MCF 10A (cell line): ENCODE measurements around the gene CARS1. TPM values are rescaled to one million over a fixed set of nuclear protein-coding genes. Genes with fewer than 3 reads are reported as not detected.

Source experiments
- BruUV-seq: library from RNA; stranded (reverse); fragments of 400-500 nt; replicated peaks from 2 replicates; lab custom pipeline; 2021; lab: Mats Ljungman, UMichigan
- CTCF ChIA-PET: fragments of 300-600 bp; sonication (Branson Sonifier 250); formaldehyde crosslinking; extraction: SDS; loops from one replicate; lab custom pipeline; 2021; ENCODE audit warnings: antibody characterized with exemption, inconsistent platforms; lab: Yijun Ruan, JAX
- POLR2A ChIA-PET: fragments of 300-600, 350-650 bp; sonication (Branson Sonifier 250); formaldehyde crosslinking; extraction: SDS; loops from one replicate; lab custom pipeline; 2020; ENCODE audit warnings: antibody characterized with exemption, inconsistent platforms; lab: Yijun Ruan, JAX
- DNase-seq: peaks from one replicate; pipeline ENCODE4 v3.0.0-alpha.2; 2018; ENCODE audit not compliant: unreplicated experiment
- H3K27ac Mint-ChIP-seq: one replicate; pipeline ENCODE4 v1.8.0; 2022; ENCODE audit warnings: mild to moderate bottlenecking, low read depth, mixed read lengths; ENCODE audit not compliant: unreplicated experiment
- H3K27me3 Mint-ChIP-seq: one replicate; pipeline ENCODE4 v1.8.0; 2022; ENCODE audit warnings: mixed read lengths; ENCODE audit not compliant: insufficient read depth, unreplicated experiment
- H3K36me3 Mint-ChIP-seq: one replicate; pipeline ENCODE4 v1.8.0; 2022; ENCODE audit warnings: mild to moderate bottlenecking, moderate library complexity, mixed read lengths; ENCODE audit not compliant: insufficient read depth, unreplicated experiment
- H3K4me1 Mint-ChIP-seq: one replicate; pipeline ENCODE4 v1.8.0; 2022; ENCODE audit warnings: mixed read lengths; ENCODE audit not compliant: insufficient read depth, unreplicated experiment
- H3K4me3 Mint-ChIP-seq: one replicate; pipeline ENCODE4 v1.8.0; 2022; ENCODE audit warnings: mild to moderate bottlenecking, moderate library complexity, mixed read lengths; ENCODE audit not compliant: unreplicated experiment
- H3K9me3 Mint-ChIP-seq: one replicate; pipeline ENCODE4 v1.8.0; 2022; ENCODE audit warnings: mixed read lengths; ENCODE audit not compliant: unreplicated experiment
- CTCF ChIP-seq: fragments of 200-600 bp; IDR thresholded peaks from one replicate; pipeline ENCODE4 v1.8.0; 2022; ENCODE audit warnings: antibody characterized with exemption, mild to moderate bottlenecking; ENCODE audit not compliant: unreplicated experiment
- intact Hi-C: fragments of 100-400 bp; cut with micrococcal nuclease; formaldehyde crosslinking; loops from 2 replicates; pipeline ENCODE4 v1.14.1; 2022
- total RNA-seq: library from RNA; stranded (reverse); gene quantifications from 2 replicates; pipeline ENCODE4 v1.2.3, GENCODE V29; 2022

The CARS1 gene
- total RNA-seq, 1 experiment from 2014 or later, result 150 TPM

- no peaks in the 10 kb centered on the region for H3K27me3 Mint-ChIP-seq
- intact Hi-C loops, result no loop called here
- H3K4me3 Mint-ChIP-seq, result no peak overlapping the region
- H3K9me3 Mint-ChIP-seq, result no peaks in the 10 kb centered on the region
- no peak overlapping the region for H3K27ac Mint-ChIP-seq
- no peak for TF ChIP-seq CTCF
- POLR2A ChIA-PET, result interaction anchor here (8.7 kb wide), 1 partner anchor 7 kb away, joined by 161 read pairs; the partner anchor contains the start of gene NAP1L4
- BruUV-seq, result TSS peak; percentile 11
- CTCF ChIA-PET, result interaction anchor here (1.3 to 2.7 kb wide), 6 partner anchors 15 to 67 kb away, joined by 3 to 16 read pairs (median 5); no protein-coding TSS in a partner anchor
- peaks cover 18% of the 10 kb centered on the region for H3K4me1 Mint-ChIP-seq
- no peak for DNase-seq
- H3K36me3 Mint-ChIP-seq, result peaks cover 17% of the 10 kb centered on the region
Observed at GRCh38 chr11:2997406-2997805, 59.8 kb downstream of the CARS1 start.

- ChIA-PET CTCF (interaction anchor here (0.7 to 2.7 kb wide), 5 partner anchors 17 to 576 kb away, joined by 4 to 16 read pairs (median 5); no protein-coding TSS in a partner anchor), POLR2A (interaction anchor here (8.7 kb wide), 1 partner anchor 6 kb away, joined by 161 read pairs; the partner anchor contains the start of gene NAP1L4)
- Mint-ChIP-seq H3K4me1 (peaks cover 16% of the 10 kb centered on the region), H3K27ac (no peak overlapping the region), H3K36me3 (peaks cover 14% of the 10 kb centered on the region), H3K4me3 (no peak overlapping the region), H3K9me3 (no peaks in the 10 kb centered on the region), H3K27me3 (no peaks in the 10 kb centered on the region)
- no peak for TF ChIP-seq CTCF
- no peak for DNase-seq
- intact Hi-C loops, result no loop called here
- no TSS peak for BruUV-seq
Observed at GRCh38 chr11:2996976-2997375, 60.2 kb downstream of the CARS1 start.

GRCh38 chr11:2995893-2996554, 61.2 kb downstream of the CARS1 start:
- BruUV-seq, result no TSS peak
- no peaks in the 10 kb centered on the region for H3K9me3 Mint-ChIP-seq
- ChIA-PET POLR2A (interaction anchor here (1.0 kb wide), 1 partner anchor 8 kb away, joined by 3 read pairs; no protein-coding TSS in a partner anchor), CTCF (interaction anchor here (1.3 to 2.7 kb wide), 2 partner anchors 21 to 25 kb away, joined by 3 to 16 read pairs; no protein-coding TSS in a partner anchor)
- peaks cover 16% of the 10 kb centered on the region for H3K36me3 Mint-ChIP-seq
- no peak overlapping the region for H3K4me3 Mint-ChIP-seq
- H3K27me3 Mint-ChIP-seq, result no peaks in the 10 kb centered on the region
- DNase-seq, result no peak
- TF ChIP-seq CTCF, result no peak
- H3K4me1 Mint-ChIP-seq, result peaks cover 10% of the 10 kb centered on the region
- intact Hi-C loops, result no loop called here
- H3K27ac Mint-ChIP-seq, result no peak overlapping the region

GRCh38 chr11:2995031-2995561, 62.1 kb downstream of the CARS1 start:
- POLR2A ChIA-PET, result interaction anchor here (1.0 to 1.1 kb wide), 2 partner anchors 9 kb away, joined by 3 read pairs; no protein-coding TSS in a partner anchor
- no peak for DNase-seq
- peaks cover 2% of the 10 kb centered on the region for H3K4me1 Mint-ChIP-seq
- no peaks in the 10 kb centered on the region for H3K27me3 Mint-ChIP-seq
- peaks cover 9% of the 10 kb centered on the region for H3K36me3 Mint-ChIP-seq
- intact Hi-C loops, result no loop called here
- CTCF ChIA-PET, result interaction anchor here (1.2 to 1.3 kb wide), 2 partner anchors 8 to 26 kb away, joined by 3 read pairs; no protein-coding TSS in a partner anchor
- TF ChIP-seq CTCF, result no peak
- BruUV-seq, result no TSS peak
- H3K4me3 Mint-ChIP-seq, result no peak overlapping the region
- peak overlapping the region; percentile 74 for H3K27ac Mint-ChIP-seq
- no peaks in the 10 kb centered on the region for H3K9me3 Mint-ChIP-seq
